GM18499 (cell line): Measurements from ENCODE around the gene RBM19.
"Not testable (repeated sequence)": the region's sequence is repeated elsewhere in the genome, so short reads cannot be mapped to it uniquely, and the experiment has no call there.

Experiments
- ATAC-seq: cut with Tn5 transposase; IDR thresholded peaks from one replicate; pipeline ENCODE4 v1.9.1; 2021; ENCODE audit warnings: moderate number of reproducible peaks; ENCODE audit not compliant: insufficient read depth, unreplicated experiment

RBM19 gene

GRCh38 chr12:113907446-113908180 is 58.5 kb downstream of the RBM19 start:
- no peak for ATAC-seq

GRCh38 chr12:113906411-113907200 is 59.5 kb downstream of the RBM19 start:
- no peak for ATAC-seq

GRCh38 chr12:113905829-113906228 is 60.3 kb downstream of the RBM19 start:
- no peak for ATAC-seq

GRCh38 chr12:113903381-113903863 is 62.7 kb downstream of the RBM19 start:
- no peak for ATAC-seq

GRCh38 chr12:113901319-113901718 is 64.8 kb downstream of the RBM19 start:
- ATAC-seq, result not testable (repeated sequence)

GRCh38 chr12:113900716-113901115 is 65.4 kb downstream of the RBM19 start:
- no peak for ATAC-seq

- ATAC-seq, result no peak
Measured at GRCh38 chr12:113899561-113900471, 66.3 kb downstream of the RBM19 start.

GRCh38 chr12:113899042-113899560 is 67.0 kb downstream of the RBM19 start:
- no peak for ATAC-seq

- ATAC-seq, result no peak
Measured at GRCh38 chr12:113898466-113898865, 67.7 kb downstream of the RBM19 start.

GRCh38 chr12:113897406-113897805 is 68.7 kb downstream of the RBM19 start:
- no peak for ATAC-seq

GRCh38 chr12:113896841-113897240 is 69.3 kb downstream of the RBM19 start:
- no peak for ATAC-seq

- ATAC-seq, result no peak
Measured at GRCh38 chr12:113896194-113896593, 69.9 kb downstream of the RBM19 start.

GRCh38 chr12:113895176-113895575 is 70.9 kb downstream of the RBM19 start:
- ATAC-seq, result no peak

GRCh38 chr12:113894697-113895096 is 71.4 kb downstream of the RBM19 start:
- ATAC-seq, result no peak

- ATAC-seq, result no peak
Measured at GRCh38 chr12:113893221-113893620, 72.9 kb downstream of the RBM19 start.

- no peak for ATAC-seq
Measured at GRCh38 chr12:113892556-113892955, 73.6 kb downstream of the RBM19 start.

- no peak for ATAC-seq
Measured at GRCh38 chr12:113891739-113892520, 74.2 kb downstream of the RBM19 start.

GRCh38 chr12:113891167-113891692 is 74.9 kb downstream of the RBM19 start:
- ATAC-seq, result no peak

- ATAC-seq, result no peak
Measured at GRCh38 chr12:113889891-113890581, 76.1 kb downstream of the RBM19 start.
